GM12873 (cell line): ENCODE data around the gene KCNK1.

Experiments used
- CTCF ChIP-seq: IDR thresholded peaks from 2 replicates; pipeline ENCODE4 v1.5.1; 2012; ENCODE audit warnings: low read depth, mild to moderate bottlenecking, moderate library complexity, low read length, control low read depth; ENCODE audit not compliant: insufficient read depth; ENCODE audit errors: missing control alignments

KCNK1 gene

GRCh38 chr1:233617025-233617424 lies 3.1 kb downstream of the KCNK1 start:
- TF ChIP-seq CTCF, result no peak

- no peak for TF ChIP-seq CTCF
Observed at GRCh38 chr1:233620065-233620464, 6.2 kb downstream of the KCNK1 start.

- TF ChIP-seq CTCF, result no peak
Observed at GRCh38 chr1:233621923-233622322, 8.0 kb downstream of the KCNK1 start.

- TF ChIP-seq CTCF, result no peak
Observed at GRCh38 chr1:233624289-233624688, 10.4 kb downstream of the KCNK1 start.

GRCh38 chr1:233625087-233625486 lies 11.2 kb downstream of the KCNK1 start:
- no peak for TF ChIP-seq CTCF

GRCh38 chr1:233625510-233625981 lies 11.6 kb downstream of the KCNK1 start:
- TF ChIP-seq CTCF, result no peak

- no peak for TF ChIP-seq CTCF
Observed at GRCh38 chr1:233627376-233627775, 13.5 kb downstream of the KCNK1 start.

GRCh38 chr1:233627823-233628222 lies 13.9 kb downstream of the KCNK1 start:
- no peak for TF ChIP-seq CTCF
